Bone marrow (tissue), 2 donors: ENCODE data around the gene SMOC2.

Experiments used
- DNase-seq, 2 donors: peaks; one replicate each; lab custom pipeline; 2025; lab: John Stamatoyannopoulos, UW

SMOC2 gene

GRCh38 chr6:168485818-168486217, 44.8 kb downstream of the SMOC2 start:
- DNase-seq: no peak

GRCh38 chr6:168490757-168491156, 49.8 kb downstream of the SMOC2 start:
- DNase-seq: no peak

- no peak for DNase-seq
Measured at GRCh38 chr6:168493976-168494375, 53.0 kb downstream of the SMOC2 start.

GRCh38 chr6:168494726-168495125, 53.7 kb downstream of the SMOC2 start:
- no peak for DNase-seq

GRCh38 chr6:168495133-168495532, 54.1 kb downstream of the SMOC2 start:
- DNase-seq: no peak

GRCh38 chr6:168495636-168496035, 54.7 kb downstream of the SMOC2 start:
- DNase-seq: no peak

- no peak for DNase-seq
Measured at GRCh38 chr6:168496139-168496996, 55.4 kb downstream of the SMOC2 start.

GRCh38 chr6:168496997-168497331, 56.0 kb downstream of the SMOC2 start:
- no peak for DNase-seq

GRCh38 chr6:168497381-168497780, 56.4 kb downstream of the SMOC2 start:
- DNase-seq: no peak

GRCh38 chr6:168498161-168498843, 57.3 kb downstream of the SMOC2 start:
- no peak for DNase-seq

GRCh38 chr6:168499045-168499650, 58.2 kb downstream of the SMOC2 start:
- DNase-seq: no peak

GRCh38 chr6:168500519-168500918, 59.5 kb downstream of the SMOC2 start:
- no peak for DNase-seq

- no peak for DNase-seq
Measured at GRCh38 chr6:168501561-168501960, 60.6 kb downstream of the SMOC2 start.

- DNase-seq: no peak
Measured at GRCh38 chr6:168504366-168504765, 63.4 kb downstream of the SMOC2 start.

GRCh38 chr6:168506460-168506859, 65.5 kb downstream of the SMOC2 start:
- no peak for DNase-seq

GRCh38 chr6:168507297-168507696, 66.3 kb downstream of the SMOC2 start:
- DNase-seq: no peak

GRCh38 chr6:168507730-168508129, 66.7 kb downstream of the SMOC2 start:
- no peak for DNase-seq

GRCh38 chr6:168508903-168509302, 67.9 kb downstream of the SMOC2 start:
- no peak for DNase-seq

GRCh38 chr6:168513766-168514165, 72.8 kb downstream of the SMOC2 start:
- no peak for DNase-seq

GRCh38 chr6:168514216-168514615, 73.2 kb downstream of the SMOC2 start:
- no peak for DNase-seq

- DNase-seq: no peak
Measured at GRCh38 chr6:168515376-168515775, 74.4 kb downstream of the SMOC2 start.

- DNase-seq: no peak
Measured at GRCh38 chr6:168516944-168517741, 76.2 kb downstream of the SMOC2 start.
